ENCODE results near the gene CES2.

DNA sequence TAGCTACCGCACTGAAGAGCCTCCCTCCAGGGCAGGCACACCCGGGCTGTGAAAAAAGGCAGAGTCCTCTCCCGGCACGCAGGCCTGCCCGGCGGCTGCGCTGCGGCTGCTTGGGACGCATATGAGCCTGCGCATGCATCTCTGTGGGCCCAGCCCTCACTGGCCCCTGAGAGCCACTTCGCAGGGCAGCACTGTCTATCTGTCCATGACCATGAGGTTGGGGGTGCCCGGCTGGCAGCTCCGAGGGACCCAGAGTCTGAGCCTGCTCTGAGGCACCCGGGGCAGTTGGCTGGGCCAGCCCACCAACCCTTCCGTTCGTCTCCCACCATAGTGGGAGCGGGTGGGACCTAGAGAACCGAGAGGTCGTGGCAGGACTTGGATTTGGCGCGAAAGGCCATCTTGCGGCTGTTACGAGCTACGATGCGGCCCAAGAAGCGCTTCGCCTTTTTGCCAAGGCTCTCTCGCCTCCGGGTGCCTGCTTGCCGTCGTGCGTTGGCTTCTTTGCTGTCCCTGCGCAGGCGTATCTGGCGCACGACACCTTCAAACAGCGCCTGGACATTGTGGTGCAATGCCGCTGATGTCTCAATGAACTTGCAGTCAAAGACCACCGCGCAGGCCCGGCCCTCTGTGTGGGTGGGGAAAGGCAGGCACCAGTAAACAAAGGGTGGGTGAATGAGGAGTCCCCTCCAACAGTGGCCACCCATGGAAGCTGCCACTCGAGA is 13.4 kb upstream of the CES2 start:
- TF ChIP-seq, protein P1, sequence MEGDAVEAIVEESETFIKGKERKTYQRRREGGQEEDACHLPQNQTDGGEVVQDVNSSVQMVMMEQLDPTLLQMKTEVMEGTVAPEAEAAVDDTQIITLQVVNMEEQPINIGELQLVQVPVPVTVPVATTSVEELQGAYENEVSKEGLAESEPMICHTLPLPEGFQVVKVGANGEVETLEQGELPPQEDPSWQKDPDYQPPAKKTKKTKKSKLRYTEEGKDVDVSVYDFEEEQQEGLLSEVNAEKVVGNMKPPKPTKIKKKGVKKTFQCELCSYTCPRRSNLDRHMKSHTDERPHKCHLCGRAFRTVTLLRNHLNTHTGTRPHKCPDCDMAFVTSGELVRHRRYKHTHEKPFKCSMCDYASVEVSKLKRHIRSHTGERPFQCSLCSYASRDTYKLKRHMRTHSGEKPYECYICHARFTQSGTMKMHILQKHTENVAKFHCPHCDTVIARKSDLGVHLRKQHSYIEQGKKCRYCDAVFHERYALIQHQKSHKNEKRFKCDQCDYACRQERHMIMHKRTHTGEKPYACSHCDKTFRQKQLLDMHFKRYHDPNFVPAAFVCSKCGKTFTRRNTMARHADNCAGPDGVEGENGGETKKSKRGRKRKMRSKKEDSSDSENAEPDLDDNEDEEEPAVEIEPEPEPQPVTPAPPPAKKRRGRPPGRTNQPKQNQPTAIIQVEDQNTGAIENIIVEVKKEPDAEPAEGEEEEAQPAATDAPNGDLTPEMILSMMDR (IDR thresholded peaks at IDR 0.05), result no peak
- no peak for TF ChIP-seq POLR2A (IDR thresholded peaks at IDR 0.05)

Measured in thyroid gland (tissue), 4 donors.